SU-DHL-6 (cell line): Measurements from ENCODE around the gene AXIN1.
"Not testable (repeated sequence)": the region's sequence is repeated elsewhere in the genome, so short reads cannot be mapped to it uniquely, and the experiment has no call there.

Source experiments
- CTCF ChIP-seq: fragments of 200-600 bp; sonication (generic); IDR thresholded peaks from one replicate; pipeline ENCODE4 v1.5.1; 2017; ENCODE audit warnings: antibody characterized with exemption, mild to moderate bottlenecking, low read length, moderate library complexity; ENCODE audit not compliant: insufficient read depth, poor library complexity, severe bottlenecking
- EZH2phosphoT487 ChIP-seq: fragments of 200-600 bp; sonication (generic), shearing (Covaris generic); conservative IDR thresholded peaks from 2 replicates; pipeline ENCODE4 v1.6.1; 2018; ENCODE audit warnings: mild to moderate bottlenecking, antibody characterized with exemption, low read length, moderate library complexity, mixed read lengths

DNA sequence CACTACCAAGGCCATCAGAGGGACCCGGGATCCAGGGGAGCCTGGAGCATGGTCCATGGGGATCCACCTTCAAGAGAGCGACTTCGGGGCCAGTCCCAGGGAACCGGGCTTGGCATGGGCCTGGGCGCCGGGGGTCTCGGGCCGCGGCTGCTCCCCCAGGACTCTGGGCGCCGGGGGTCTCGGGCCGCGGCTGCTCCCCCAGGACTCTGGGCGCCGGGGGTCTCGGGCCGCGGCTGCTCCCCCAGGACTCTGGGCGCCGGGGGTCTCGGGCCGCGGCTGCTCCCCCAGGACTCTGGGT lies 10.1 kb upstream of the AXIN1 start:
- not testable (repeated sequence) for TF ChIP-seq CTCF, EZH2phosphoT487
